Peyer's patch (tissue), 4 donors: ENCODE data around the gene ME1. TPM values are rescaled to one million over a fixed set of nuclear protein-coding genes. Genes with fewer than 3 reads are reported as not detected.
"Not testable (repeated sequence)": the region's sequence is repeated elsewhere in the genome, so short reads cannot be mapped to it uniquely, and the experiment has no call there.

Experiments used
- DNase-seq, 3 donors: peaks; one replicate each; pipeline ENCODE4 v3.0.0-alpha.2; 2017 to 2019
- H3K27ac ChIP-seq, 4 donors: fragments of 200-600 bp; sonication (generic); one replicate each; pipeline ENCODE4 v1.5.1; 2016 to 2019
- H3K27me3 ChIP-seq, 2 donors: fragments of 200-600 bp; sonication (generic); one replicate each; pipeline ENCODE4 v1.5.1; 2019
- H3K36me3 ChIP-seq, 3 donors: fragments of 200-600 bp; sonication (generic); one replicate each; pipeline ENCODE4 v1.5.1; 2016 to 2019
- H3K4me1 ChIP-seq, 4 donors: fragments of 200-600 bp; sonication (generic); one replicate each; pipeline ENCODE4 v1.5.1; 2016 to 2019
- H3K4me3 ChIP-seq, 4 donors: fragments of 200-600 bp; sonication (generic); 1 replicate in 3 of 4; 2 replicates in 1 of 4; pipeline ENCODE4 v1.5.1; 2016 to 2019; ENCODE audit warnings: mild to moderate bottlenecking in 1 of 4
- H3K9me3 ChIP-seq, 4 donors: fragments of 200-600 bp; sonication (generic); one replicate each; pipeline ENCODE4 v1.5.1; 2016 to 2019; ENCODE audit warnings: mild to moderate bottlenecking in 1 of 4
- POLR2A ChIP-seq, 2 donors: fragments of 450-650 bp; IDR thresholded peaks; one replicate each; pipeline ENCODE4 v1.5.1; 2017; ENCODE audit warnings: antibody characterized with exemption in 2 of 2, mild to moderate bottlenecking in 2 of 2, moderate library complexity in 2 of 2
- total RNA-seq, 4 donors: library from RNA; depleted of rRNA; stranded (reverse); fragments of >200 nt; gene quantifications; one replicate each; pipeline ENCODE4 v1.1.0, GENCODE V29; 2016
- TF ChIP-seq, protein P1 (sequence below), 6 experiments: fragments of 450-650 bp in 4 of 6; fragments of 200-600 bp in 2 of 6; sonication (generic) in 1 of 6; IDR thresholded peaks; one replicate each; pipeline ENCODE4 v1.5.1; 2017 to 2019; ENCODE audit warnings: antibody characterized with exemption in 6 of 6, mild to moderate bottlenecking in 3 of 6, moderate library complexity in 1 of 6

Gene ME1
- total RNA-seq, 4 donors from 2014 or later = 7.4 to 39.1 (median 19.6) TPM

DNA sequence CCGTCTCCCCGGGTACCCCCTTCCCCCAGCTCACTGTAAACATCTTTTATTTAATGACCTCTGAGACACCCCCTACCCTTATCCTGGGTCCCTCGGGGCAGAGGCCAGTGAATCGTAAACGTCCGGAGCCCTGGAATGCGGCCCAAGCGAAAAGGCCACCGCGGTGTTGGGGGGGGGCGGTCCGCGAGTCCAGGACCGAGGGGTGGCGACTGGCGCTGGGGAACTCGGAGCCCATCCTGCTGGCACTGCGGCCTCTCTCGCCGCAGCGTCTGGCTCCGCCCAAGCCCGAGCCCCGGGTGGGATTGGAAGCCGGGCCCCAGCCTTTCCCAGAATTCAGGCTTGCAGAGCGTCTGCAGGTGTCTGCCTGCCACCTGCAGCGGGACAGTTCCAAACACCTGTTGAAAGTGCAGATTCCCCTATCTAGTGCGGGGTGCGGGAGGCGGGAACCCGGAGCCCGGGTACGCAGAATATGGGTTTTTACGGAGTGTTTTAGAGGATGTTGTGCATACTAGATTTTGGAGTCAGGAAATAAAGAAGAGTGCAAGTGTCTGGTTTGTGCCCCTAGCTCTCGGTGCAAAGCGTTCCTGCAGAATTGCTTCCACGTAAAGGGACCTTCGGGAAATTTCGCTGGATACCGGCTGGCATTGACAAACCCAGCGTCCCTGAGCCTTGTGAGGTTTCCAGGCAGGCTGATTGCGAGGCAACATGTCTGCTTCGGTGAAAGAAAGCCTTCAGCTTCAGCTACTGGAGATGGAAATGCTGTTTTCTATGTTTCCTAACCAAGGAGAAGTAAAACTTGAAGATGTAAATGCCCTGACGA, 236.9 kb downstream of the ME1 start:
- Histone ChIP-seq H3K36me3 (peaks cover 0 to 4% (median 0%) of the 10 kb centered on the region in 3 donors), H3K4me3 (peak overlapping the region; percentile 75 to 94 (median 85)), H3K4me1 (peaks cover 0 to 7% (median 2%) of the 10 kb centered on the region in 4 donors), H3K27ac (peak overlapping the region; percentile 68 to 83 (median 76)), H3K9me3 (no peaks in the 10 kb centered on the region), H3K27me3 (no peaks in the 10 kb centered on the region)
- DNase-seq = peak; percentile 31 to 73 (median 57)
- no peak for TF ChIP-seq POLR2A (IDR thresholded peaks at IDR 0.05)
- TF ChIP-seq, protein P1, sequence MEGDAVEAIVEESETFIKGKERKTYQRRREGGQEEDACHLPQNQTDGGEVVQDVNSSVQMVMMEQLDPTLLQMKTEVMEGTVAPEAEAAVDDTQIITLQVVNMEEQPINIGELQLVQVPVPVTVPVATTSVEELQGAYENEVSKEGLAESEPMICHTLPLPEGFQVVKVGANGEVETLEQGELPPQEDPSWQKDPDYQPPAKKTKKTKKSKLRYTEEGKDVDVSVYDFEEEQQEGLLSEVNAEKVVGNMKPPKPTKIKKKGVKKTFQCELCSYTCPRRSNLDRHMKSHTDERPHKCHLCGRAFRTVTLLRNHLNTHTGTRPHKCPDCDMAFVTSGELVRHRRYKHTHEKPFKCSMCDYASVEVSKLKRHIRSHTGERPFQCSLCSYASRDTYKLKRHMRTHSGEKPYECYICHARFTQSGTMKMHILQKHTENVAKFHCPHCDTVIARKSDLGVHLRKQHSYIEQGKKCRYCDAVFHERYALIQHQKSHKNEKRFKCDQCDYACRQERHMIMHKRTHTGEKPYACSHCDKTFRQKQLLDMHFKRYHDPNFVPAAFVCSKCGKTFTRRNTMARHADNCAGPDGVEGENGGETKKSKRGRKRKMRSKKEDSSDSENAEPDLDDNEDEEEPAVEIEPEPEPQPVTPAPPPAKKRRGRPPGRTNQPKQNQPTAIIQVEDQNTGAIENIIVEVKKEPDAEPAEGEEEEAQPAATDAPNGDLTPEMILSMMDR (IDR thresholded peaks at IDR 0.05) = no peak

DNA sequence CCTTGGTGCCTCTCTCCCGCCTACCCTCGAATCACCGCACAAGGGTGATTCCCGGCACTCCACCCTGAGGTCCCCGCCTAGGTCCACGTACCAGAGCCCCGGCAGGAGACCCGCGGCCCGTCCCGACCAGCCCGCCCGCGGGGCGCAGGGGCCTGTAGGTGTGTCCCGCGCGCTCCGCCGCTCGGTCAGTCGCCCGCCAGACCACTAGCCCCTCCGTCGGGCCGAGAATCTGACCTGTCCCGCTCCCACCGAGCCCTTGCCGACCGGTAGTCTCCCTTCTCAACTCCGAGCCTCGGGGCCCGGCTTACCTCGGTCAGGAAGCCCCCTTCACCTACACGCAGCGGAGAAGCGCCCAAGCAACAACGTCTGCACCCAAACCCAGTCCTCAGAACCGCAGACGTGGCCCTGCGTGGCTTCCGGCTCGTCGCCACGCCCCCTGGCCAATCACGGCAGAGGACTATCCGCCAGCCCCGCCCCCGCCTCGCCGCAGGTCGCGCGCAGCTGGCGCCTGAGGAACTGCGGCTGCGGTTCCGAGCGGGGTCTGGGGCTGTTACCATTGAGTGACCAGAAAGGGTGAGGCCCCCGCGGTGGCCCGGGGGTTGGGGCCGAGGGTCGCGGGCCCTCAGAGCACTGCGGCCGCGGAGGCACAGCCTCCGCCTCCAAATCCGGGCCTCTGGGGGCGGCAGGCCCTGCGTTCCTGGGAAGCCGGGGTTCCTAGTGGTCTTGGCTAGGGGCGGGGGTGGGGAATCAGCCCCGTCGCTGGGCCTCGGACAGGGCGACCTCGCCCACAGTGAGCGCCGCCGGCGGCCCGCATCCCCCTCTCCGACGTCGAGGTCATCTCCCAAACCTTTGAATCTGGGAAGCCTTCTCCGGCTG, 237.7 kb downstream of the ME1 start, which contains the start of the genes PGM3 and RWDD2A:
TSS of gene PGM3 (minus strand) at position 395 of the 876 bp plus-strand sequence. CDS start 2,253 bp downstream, outside the sequence.
TSS of gene RWDD2A (plus strand) at position 487 of the 876 bp plus-strand sequence. CDS start 1,095 bp downstream, outside the sequence.
- Histone ChIP-seq H3K4me3 (peak within 1 kb of the TSS; percentile 75 to 94 (median 85)), H3K27ac (peak within 1 kb of the TSS; percentile 68 to 83 (median 76)), H3K9me3 (no peaks in the 10 kb centered on the region), H3K27me3 (no peaks in the 10 kb centered on the region), H3K4me1 (peaks cover 0 to 7% (median 2%) of the 10 kb centered on the region in 4 donors), H3K36me3 (peaks cover 0 to 9% (median 0%) of the 10 kb centered on the region in 3 donors)
- DNase-seq = peak; percentile 92 to 97 (median 95)
- TF ChIP-seq, protein P1 (IDR thresholded peaks at IDR 0.05) = no peak
- TF ChIP-seq POLR2A (IDR thresholded peaks at IDR 0.05) = peak; percentile 75 to 84

DNA sequence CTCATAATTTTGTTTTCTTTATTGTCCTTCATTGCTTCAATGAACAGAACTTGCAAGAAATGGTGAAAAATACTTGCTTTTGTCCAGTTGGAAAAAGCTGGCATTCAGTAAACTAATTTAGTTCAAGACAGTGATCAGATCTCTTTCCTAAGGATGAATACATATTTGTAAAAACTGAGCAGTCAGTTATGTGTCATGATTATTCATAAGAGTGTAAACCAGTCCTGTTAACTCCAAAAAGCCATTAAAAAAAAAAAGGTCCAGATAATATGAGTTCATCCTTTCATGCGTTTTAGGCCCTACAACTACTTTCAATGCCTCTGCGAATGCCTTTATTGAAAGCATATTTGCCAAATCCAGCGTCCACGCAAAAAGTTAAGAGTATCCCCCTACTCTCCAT, 238.4 kb downstream of the ME1 start:
- Histone ChIP-seq H3K27ac (peak overlapping the region; percentile 68 to 83 (median 76)), H3K36me3 (peaks cover 0 to 13% (median 0%) of the 10 kb centered on the region in 3 donors), H3K4me1 (peaks cover 0 to 7% (median 2%) of the 10 kb centered on the region in 4 donors), H3K27me3 (no peaks in the 10 kb centered on the region), H3K4me3 (peak overlapping the region; percentile 75 to 94 (median 85)), H3K9me3 (no peaks in the 10 kb centered on the region)
- DNase-seq = no peak
- no peak for TF ChIP-seq POLR2A (IDR thresholded peaks at IDR 0.05)
- TF ChIP-seq, protein P1 (IDR thresholded peaks at IDR 0.05) = no peak

DNA sequence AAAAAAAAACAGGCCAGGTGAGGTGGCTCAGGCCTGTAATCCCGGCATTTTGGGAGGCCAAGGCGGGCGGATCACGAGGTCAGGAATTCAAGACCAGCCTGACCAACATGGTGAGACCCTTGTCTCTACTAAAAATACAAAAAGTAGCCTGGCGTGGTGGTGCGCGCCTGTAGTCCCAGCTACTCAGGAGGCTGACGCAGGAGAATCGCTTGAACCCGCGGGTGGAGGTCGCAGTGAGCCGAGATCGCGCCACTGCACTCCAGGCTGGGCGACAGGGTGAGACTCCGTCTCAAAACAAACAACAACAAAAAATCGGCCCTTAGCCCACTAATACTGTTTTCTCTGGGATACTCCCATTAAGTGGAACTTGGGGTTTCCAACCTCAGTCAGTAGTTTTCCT, 238.9 kb downstream of the ME1 start:
- Histone ChIP-seq H3K36me3 (peaks cover 0 to 14% (median 0%) of the 10 kb centered on the region in 3 donors), H3K4me3 (peak overlapping the region in 3 of 4 donors; percentile 79 to 94 (median 91))
- H3K9me3 ChIP-seq, DNase-seq, H3K27ac ChIP-seq, H3K4me1 ChIP-seq, H3K27me3 ChIP-seq: not testable (repeated sequence)

DNA sequence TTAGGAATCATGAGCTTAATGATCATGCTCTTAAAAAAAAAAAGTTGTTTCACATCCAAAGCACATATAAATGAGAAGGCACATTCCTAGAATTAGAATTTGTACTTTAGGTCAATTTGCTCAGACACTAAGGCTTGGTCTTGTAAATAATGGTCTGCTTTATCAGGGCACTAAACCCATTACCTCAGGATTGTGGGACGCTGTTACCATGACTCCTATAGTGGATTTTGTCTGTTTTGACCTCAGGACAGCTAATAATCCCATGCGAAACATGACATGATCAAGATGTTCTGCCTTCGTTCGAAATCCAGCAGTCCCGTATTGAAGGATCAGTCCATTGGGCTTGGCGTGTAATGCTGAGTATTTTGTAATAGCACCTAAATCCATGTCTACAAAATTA, 240.2 kb downstream of the ME1 start:
- Histone ChIP-seq H3K9me3 (no peaks in the 10 kb centered on the region), H3K27ac (no peak overlapping the region), H3K4me3 (no peak overlapping the region)

More for the DNA sequence above, 240.2 kb downstream of the ME1 start:
- Histone ChIP-seq H3K27me3 (no peaks in the 10 kb centered on the region), H3K36me3 (peaks cover 0 to 20% (median 0%) of the 10 kb centered on the region in 3 donors), H3K4me1 (peaks cover 0 to 7% (median 2%) of the 10 kb centered on the region in 4 donors)
- TF ChIP-seq, protein P1 (IDR thresholded peaks at IDR 0.05) = no peak
- no peak for TF ChIP-seq POLR2A (IDR thresholded peaks at IDR 0.05)
- no peak for DNase-seq
